ENCODE results near the gene RPS6KL1.

Gene RPS6KL1

DNA sequence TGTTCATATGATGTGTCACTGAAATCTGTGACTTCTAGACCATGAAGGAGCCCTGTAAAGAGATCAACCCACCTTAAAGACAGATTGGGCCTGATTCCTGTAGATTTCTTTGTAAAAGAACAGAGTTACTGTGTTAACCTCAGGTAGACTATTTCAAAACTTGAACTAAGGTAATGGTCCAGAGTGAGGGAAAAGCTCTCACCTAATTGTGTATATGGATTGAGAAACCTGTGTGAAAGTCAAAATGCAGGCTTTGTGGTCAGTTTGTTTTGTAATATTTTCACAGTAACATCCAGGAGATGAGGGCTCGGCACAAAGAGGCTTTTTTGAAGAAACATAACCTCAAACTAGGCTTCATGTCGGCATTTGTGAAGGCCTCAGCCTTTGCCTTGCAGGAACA lies 25.0 kb downstream of the RPS6KL1 start:
- peaks cover 94% of the 10 kb centered on the region for H3K36me3 ChIP-seq (replicated peaks)
- in situ Hi-C loops (cut with HindIII; ENCODE audit: low pct_ligation_motif_present, low sequenced_read_pairs): no loop called here

DNA sequence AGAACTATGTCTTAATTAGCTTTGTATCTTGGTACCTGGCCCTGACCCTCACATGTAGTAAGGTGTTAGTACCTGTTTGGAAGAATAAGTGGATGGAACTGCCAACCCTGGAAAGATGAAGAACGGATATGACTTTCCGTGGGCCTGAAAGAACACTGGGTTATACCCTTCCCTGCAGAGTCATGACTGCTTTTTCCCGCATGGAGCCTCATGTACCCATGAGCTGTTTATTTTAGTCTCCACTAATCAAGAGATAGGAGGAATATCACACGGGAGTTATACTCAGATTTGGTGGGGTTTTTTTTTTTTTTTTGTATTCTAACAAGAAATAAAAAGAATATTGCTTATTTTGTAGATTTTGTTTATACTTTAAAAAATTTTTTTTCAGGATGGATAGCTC lies 25.4 kb downstream of the RPS6KL1 start:
- no peak overlapping the region for H3K27ac ChIP-seq

More for the DNA sequence above, 25.0 kb downstream of the RPS6KL1 start:
- TF ChIP-seq, protein P1, sequence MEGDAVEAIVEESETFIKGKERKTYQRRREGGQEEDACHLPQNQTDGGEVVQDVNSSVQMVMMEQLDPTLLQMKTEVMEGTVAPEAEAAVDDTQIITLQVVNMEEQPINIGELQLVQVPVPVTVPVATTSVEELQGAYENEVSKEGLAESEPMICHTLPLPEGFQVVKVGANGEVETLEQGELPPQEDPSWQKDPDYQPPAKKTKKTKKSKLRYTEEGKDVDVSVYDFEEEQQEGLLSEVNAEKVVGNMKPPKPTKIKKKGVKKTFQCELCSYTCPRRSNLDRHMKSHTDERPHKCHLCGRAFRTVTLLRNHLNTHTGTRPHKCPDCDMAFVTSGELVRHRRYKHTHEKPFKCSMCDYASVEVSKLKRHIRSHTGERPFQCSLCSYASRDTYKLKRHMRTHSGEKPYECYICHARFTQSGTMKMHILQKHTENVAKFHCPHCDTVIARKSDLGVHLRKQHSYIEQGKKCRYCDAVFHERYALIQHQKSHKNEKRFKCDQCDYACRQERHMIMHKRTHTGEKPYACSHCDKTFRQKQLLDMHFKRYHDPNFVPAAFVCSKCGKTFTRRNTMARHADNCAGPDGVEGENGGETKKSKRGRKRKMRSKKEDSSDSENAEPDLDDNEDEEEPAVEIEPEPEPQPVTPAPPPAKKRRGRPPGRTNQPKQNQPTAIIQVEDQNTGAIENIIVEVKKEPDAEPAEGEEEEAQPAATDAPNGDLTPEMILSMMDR (IDR thresholded peaks at IDR 0.05; ENCODE audit: low read depth, low read length, missing control alignments): no peak
- Histone ChIP-seq H3K27ac (no peak overlapping the region), H3K27me3 (replicated peaks) (no peaks in the 10 kb centered on the region), H3K4me3 (ENCODE audit: low read depth, low read length) (no peak overlapping the region)
- no peak for DNase-seq

DNA sequence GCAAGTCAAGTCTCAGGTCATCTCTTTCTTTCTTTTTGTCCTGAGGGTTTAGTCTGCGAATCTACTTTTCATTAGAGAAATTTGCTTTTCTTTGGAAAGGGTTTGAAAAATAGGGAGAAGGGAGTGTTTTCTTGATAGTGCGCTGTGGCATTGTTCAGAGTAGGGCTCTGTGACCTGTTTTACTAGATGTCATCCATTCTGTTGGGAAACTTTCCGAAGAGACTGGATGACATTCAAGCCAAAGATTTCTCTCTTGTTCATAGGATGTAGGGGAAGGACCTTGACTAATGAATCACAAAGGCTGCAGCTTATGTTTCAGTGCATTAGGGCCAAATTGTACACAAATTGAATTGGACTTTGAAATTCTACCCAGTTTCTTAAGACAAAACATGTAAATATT lies 26.7 kb downstream of the RPS6KL1 start:
- peaks cover 88% of the 10 kb centered on the region for H3K36me3 ChIP-seq (replicated peaks)
- in situ Hi-C loops (cut with HindIII; ENCODE audit: low pct_ligation_motif_present, low sequenced_read_pairs): no loop called here
- DNase-seq: no peak
- H3K4me3 ChIP-seq (ENCODE audit: low read depth, low read length): no peak overlapping the region
- H3K27me3 ChIP-seq (replicated peaks): no peaks in the 10 kb centered on the region
- H3K27ac ChIP-seq: no peak overlapping the region
- TF ChIP-seq, protein P1 (IDR thresholded peaks at IDR 0.05; ENCODE audit: low read depth, low read length, missing control alignments): no peak

More for the DNA sequence above, 25.4 kb downstream of the RPS6KL1 start:
- peaks cover 94% of the 10 kb centered on the region for H3K36me3 ChIP-seq (replicated peaks)
- H3K27me3 ChIP-seq (replicated peaks): no peaks in the 10 kb centered on the region
- DNase-seq: no peak
- in situ Hi-C loops (cut with HindIII; ENCODE audit: low pct_ligation_motif_present, low sequenced_read_pairs): no loop called here
- H3K4me3 ChIP-seq (ENCODE audit: low read depth, low read length): no peak overlapping the region
- TF ChIP-seq, protein P1 (IDR thresholded peaks at IDR 0.05; ENCODE audit: low read depth, low read length, missing control alignments): no peak

DNA sequence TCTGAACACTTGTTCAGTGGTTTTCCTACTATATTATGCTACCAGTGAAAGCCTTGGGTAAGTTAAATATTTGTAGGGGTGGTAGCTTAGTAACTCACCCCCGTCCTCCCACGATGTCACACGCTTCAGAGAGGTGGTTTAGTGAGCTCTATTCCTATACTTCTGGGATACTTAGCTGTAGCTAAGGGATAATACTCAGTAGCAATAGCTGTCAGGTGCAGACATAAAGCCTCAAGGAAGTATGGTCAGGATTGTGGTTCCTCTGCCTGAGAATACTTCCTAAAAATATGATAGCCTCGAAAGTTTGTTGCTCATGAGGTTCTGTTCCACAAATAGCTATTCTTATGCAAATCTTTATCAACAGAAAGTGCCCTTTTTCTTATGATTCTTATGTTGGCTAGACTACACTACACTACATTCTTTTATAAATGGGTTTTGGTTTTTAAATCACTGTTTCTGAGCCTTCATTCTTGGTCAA lies 29.4 kb downstream of the RPS6KL1 start:
- TF ChIP-seq, protein P1 (IDR thresholded peaks at IDR 0.05; ENCODE audit: low read depth, low read length, missing control alignments): no peak
- DNase-seq: no peak
- Histone ChIP-seq H3K27ac (no peak overlapping the region), H3K27me3 (replicated peaks) (no peaks in the 10 kb centered on the region), H3K4me3 (ENCODE audit: low read depth, low read length) (no peak overlapping the region), H3K36me3 (replicated peaks) (peaks cover 77% of the 10 kb centered on the region)
- in situ Hi-C loops (cut with HindIII; ENCODE audit: low pct_ligation_motif_present, low sequenced_read_pairs): no loop called here

DNA sequence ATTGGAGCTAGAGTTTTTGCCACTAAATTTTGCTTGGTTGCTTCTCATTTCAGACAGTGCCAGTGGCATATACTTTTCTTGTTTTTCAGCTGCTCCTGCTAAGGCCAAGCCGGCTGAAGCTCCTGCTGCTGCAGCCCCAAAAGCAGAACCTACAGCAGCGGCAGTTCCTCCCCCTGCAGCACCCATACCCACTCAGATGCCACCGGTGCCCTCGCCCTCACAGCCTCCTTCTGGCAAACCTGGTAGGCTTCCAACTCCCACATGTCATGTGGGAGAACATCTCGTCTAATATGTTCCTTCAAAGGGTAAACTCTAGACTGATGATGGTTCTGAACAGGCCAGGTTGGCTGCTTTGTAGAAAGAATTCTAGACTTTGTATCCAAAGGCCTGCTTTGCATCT lies 30.3 kb downstream of the RPS6KL1 start:
- H3K27ac ChIP-seq: no peak overlapping the region
- in situ Hi-C loops (cut with HindIII; ENCODE audit: low pct_ligation_motif_present, low sequenced_read_pairs): no loop called here
- TF ChIP-seq, protein P1 (IDR thresholded peaks at IDR 0.05; ENCODE audit: low read depth, low read length, missing control alignments): no peak

DNA sequence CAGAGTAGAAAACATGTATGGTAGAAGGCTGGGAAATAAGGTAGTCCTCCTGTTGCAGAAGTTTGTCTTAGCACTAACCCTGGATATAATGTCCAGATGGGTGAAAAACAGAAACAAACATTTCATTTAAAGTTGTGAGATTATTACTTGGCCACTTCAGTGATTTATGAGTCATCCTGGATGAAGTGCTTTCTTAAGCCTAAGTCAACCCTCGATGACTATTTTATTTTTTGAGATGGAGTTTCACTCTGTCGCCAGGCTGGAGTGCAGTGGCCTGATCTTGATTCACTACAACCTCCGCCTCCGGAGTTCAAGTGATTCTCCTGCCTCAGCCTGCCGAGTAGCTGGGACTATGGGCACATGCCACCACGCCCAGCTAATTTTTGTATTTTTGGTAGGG lies 31.2 kb downstream of the RPS6KL1 start:
- Histone ChIP-seq H3K36me3 (replicated peaks) (peaks cover 62% of the 10 kb centered on the region), H3K4me3 (ENCODE audit: low read depth, low read length) (no peak overlapping the region), H3K27me3 (replicated peaks) (no peaks in the 10 kb centered on the region), H3K27ac (no peak overlapping the region)
- TF ChIP-seq, protein P1 (IDR thresholded peaks at IDR 0.05; ENCODE audit: low read depth, low read length, missing control alignments): no peak
- no peak for DNase-seq
- in situ Hi-C loops (cut with HindIII; ENCODE audit: low pct_ligation_motif_present, low sequenced_read_pairs): no loop called here

More for the DNA sequence above, 30.3 kb downstream of the RPS6KL1 start:
- DNase-seq: no peak
- no peaks in the 10 kb centered on the region for H3K27me3 ChIP-seq (replicated peaks)
- peaks cover 70% of the 10 kb centered on the region for H3K36me3 ChIP-seq (replicated peaks)
- no peak overlapping the region for H3K4me3 ChIP-seq (ENCODE audit: low read depth, low read length)
